ENCODE data around the gene RIMKLA.

The RIMKLA gene

GRCh38 chr1:42431514-42431913 is 50.9 kb downstream of the RIMKLA start:
- ATAC-seq: no peak

- ATAC-seq: no peak
Measured at GRCh38 chr1:42432714-42433113, 52.1 kb downstream of the RIMKLA start.

GRCh38 chr1:42433369-42433768 is 52.8 kb downstream of the RIMKLA start:
- ATAC-seq: no peak

- no peak for ATAC-seq
Measured at GRCh38 chr1:42434340-42434739, 53.7 kb downstream of the RIMKLA start.

GRCh38 chr1:42439940-42440339 is 59.3 kb downstream of the RIMKLA start:
- no peak for ATAC-seq

GRCh38 chr1:42442662-42443061 is 62.1 kb downstream of the RIMKLA start:
- no peak for ATAC-seq

GRCh38 chr1:42449256-42449655 is 68.7 kb downstream of the RIMKLA start:
- no peak for ATAC-seq

GRCh38 chr1:42450061-42450460 is 69.5 kb downstream of the RIMKLA start:
- ATAC-seq: peak in 1 of 2 donors; percentile 33

GRCh38 chr1:42453386-42453785 is 72.8 kb downstream of the RIMKLA start:
- ATAC-seq: no peak

GRCh38 chr1:42454403-42454802 is 73.8 kb downstream of the RIMKLA start:
- ATAC-seq: no peak

GRCh38 chr1:42456010-42456753 is 75.6 kb downstream of the RIMKLA start, which contains the start of the genes PPCS and ZMYND12:
Gene PPCS, plus strand, starts transcription at chr1:42456543. Its CDS starts 23 bp downstream, at chr1:42456566.
Gene ZMYND12, minus strand, starts transcription at chr1:42456022. Its CDS starts 25 bp downstream, at chr1:42455997.
- ATAC-seq: peak; percentile 93

GRCh38 chr1:42456754-42457089 is 76.1 kb downstream of the RIMKLA start:
- peak; percentile 60 to 62 for ATAC-seq

GRCh38 chr1:42461196-42461595 is 80.6 kb downstream of the RIMKLA start:
- ATAC-seq: no peak

- peak; percentile 100 for ATAC-seq
Measured at GRCh38 chr1:42462828-42463763, 82.5 kb downstream of the RIMKLA start, which contains the start of gene CCDC30. Gene CCDC30, plus strand, starts transcription at chr1:42463286. Its CDS starts 17,266 bp downstream, at chr1:42480552.

- ATAC-seq: no peak
Measured at GRCh38 chr1:42463921-42464320, 83.3 kb downstream of the RIMKLA start.

GRCh38 chr1:42466030-42466429 is 85.4 kb downstream of the RIMKLA start:
- no peak for ATAC-seq

GRCh38 chr1:42469727-42470126 is 89.1 kb downstream of the RIMKLA start:
- no peak for ATAC-seq
